GM19328 (cell line): ENCODE measurements around the gene BRIP1.
"Not testable (repeated sequence)": the region's sequence is repeated elsewhere in the genome, so short reads cannot be mapped to it uniquely, and the experiment has no call there.

ENCODE experiments used
- ATAC-seq: cut with Tn5 transposase; IDR thresholded peaks from one replicate; pipeline ENCODE4 v1.9.1; 2021; ENCODE audit warnings: mild to moderate bottlenecking, moderate library complexity; ENCODE audit not compliant: unreplicated experiment

The BRIP1 gene

GRCh38 chr17:61831099-61831498 is 32.2 kb downstream of the BRIP1 start:
- no peak for ATAC-seq

- ATAC-seq, result no peak
Measured at GRCh38 chr17:61828694-61829093, 34.6 kb downstream of the BRIP1 start.

GRCh38 chr17:61827649-61828395 is 35.5 kb downstream of the BRIP1 start:
- no peak for ATAC-seq

- ATAC-seq, result not testable (repeated sequence)
Measured at GRCh38 chr17:61826866-61827265, 36.5 kb downstream of the BRIP1 start.

GRCh38 chr17:61826198-61826597 is 37.1 kb downstream of the BRIP1 start:
- not testable (repeated sequence) for ATAC-seq

- ATAC-seq, result no peak
Measured at GRCh38 chr17:61825448-61826137, 37.7 kb downstream of the BRIP1 start.

- ATAC-seq, result no peak
Measured at GRCh38 chr17:61822326-61823285, 40.7 kb downstream of the BRIP1 start.

- no peak for ATAC-seq
Measured at GRCh38 chr17:61821655-61822054, 41.7 kb downstream of the BRIP1 start.

GRCh38 chr17:61819265-61819664 is 44.1 kb downstream of the BRIP1 start:
- not testable (repeated sequence) for ATAC-seq

GRCh38 chr17:61818225-61818624 is 45.1 kb downstream of the BRIP1 start:
- ATAC-seq, result no peak

GRCh38 chr17:61817452-61817851 is 45.9 kb downstream of the BRIP1 start:
- ATAC-seq, result no peak

GRCh38 chr17:61816538-61816937 is 46.8 kb downstream of the BRIP1 start:
- no peak for ATAC-seq

- no peak for ATAC-seq
Measured at GRCh38 chr17:61815863-61816503, 47.3 kb downstream of the BRIP1 start.

- no peak for ATAC-seq
Measured at GRCh38 chr17:61814485-61814884, 48.8 kb downstream of the BRIP1 start.

- ATAC-seq, result no peak
Measured at GRCh38 chr17:61813211-61813610, 50.1 kb downstream of the BRIP1 start.

- ATAC-seq, result no peak
Measured at GRCh38 chr17:61812747-61813146, 50.6 kb downstream of the BRIP1 start.

- ATAC-seq, result no peak
Measured at GRCh38 chr17:61809816-61810392, 53.4 kb downstream of the BRIP1 start.

- no peak for ATAC-seq
Measured at GRCh38 chr17:61808442-61808841, 54.9 kb downstream of the BRIP1 start.

- ATAC-seq, result no peak
Measured at GRCh38 chr17:61806936-61807335, 56.4 kb downstream of the BRIP1 start.

GRCh38 chr17:61806081-61806828 is 57.1 kb downstream of the BRIP1 start:
- no peak for ATAC-seq
